K562 (cell line): ENCODE measurements around the gene CIB1. TPM values are rescaled to one million over a fixed set of nuclear protein-coding genes. Genes with fewer than 3 reads are reported as not detected.

Experiments used
- MTA1 ChIP-seq: fragments of 450-650 bp; IDR thresholded peaks from 2 replicates; pipeline ENCODE4 v1.6.1; 2017; ENCODE audit warnings: borderline replicate concordance
- NR2C1 ChIP-seq, 2 experiments: fragments of 450-650 bp; IDR thresholded peaks; 2 replicates each; pipeline ENCODE4 v1.6.1; 2017; ENCODE audit warnings: mild to moderate bottlenecking in 2 of 2, antibody characterized with exemption in 1 of 2, inconsistent platforms in 1 of 2, missing compliant biosample characterization in 1 of 2, missing genetic modification characterization in 1 of 2
- POLR2B ChIP-seq: fragments of 450-650 bp; IDR thresholded peaks from 2 replicates; pipeline ENCODE4 v1.6.1; 2018; ENCODE audit warnings: low read depth; ENCODE audit not compliant: partially characterized antibody
- RCOR1 ChIP-seq, 2 experiments: IDR thresholded peaks; 2 replicates each; pipeline ENCODE4 v1.6.1; 2012; ENCODE audit warnings: low read depth in 2 of 2, low read length in 2 of 2, borderline replicate concordance in 1 of 2, improper control_type of control experiment in 1 of 2
- SRSF3 ChIP-seq: fragments of 200-400 bp; formaldehyde crosslinking; IDR thresholded peaks from 2 replicates; pipeline ENCODE4 v1.6.1; 2016; ENCODE audit warnings: mild to moderate bottlenecking, low read length, moderate library complexity; ENCODE audit not compliant: insufficient read depth
- ZNF436 ChIP-seq: fragments of 250-450, 450-650 bp; sonication (Bioruptor Pico); formaldehyde crosslinking; IDR thresholded peaks from 2 replicates; pipeline ENCODE4 v1.7.0; 2020; ENCODE audit warnings: mild to moderate bottlenecking
- polyA plus RNA-seq, 8 experiments: library from polyadenylated mRNA; depleted of rRNA in 4 of 8; stranded (reverse) in 5 of 8; unstranded in 3 of 8; fragments of >200 nt; fragmentation: Nextera tagmentation in 2 of 8; fragmentation: Illumina TruSeq in 1 of 8; extraction: Ambion mirVana in 2 of 8; extraction: Trizol in 1 of 8; gene quantifications; 2 replicates each; pipeline versions ENCODE4 v1.2.1 to v1.2.3, GENCODE V29; 2011 to 2014; ENCODE audit warnings: inconsistent platforms in 1 of 8, missing spikeins in 1 of 8
- total RNA-seq, 7 experiments: library from RNA; depleted of rRNA in 6 of 7; stranded (reverse); fragments of >200 nt in 6 of 7; fragmentation: Illumina TruSeq in 2 of 7; extraction: Trizol in 2 of 7; gene quantifications; 2 replicates each; pipeline versions ENCODE4 v1.2.1 to v1.2.3, GENCODE V29; 2011 to 2021; ENCODE audit warnings: low replicate concordance in 1 of 7
- TF ChIP-seq, protein P1 (sequence below): sonication (generic); formaldehyde crosslinking; IDR thresholded peaks from 2 replicates; pipeline ENCODE4 v1.8.1; 2023; ENCODE audit warnings: mild to moderate bottlenecking, missing genetic modification reagents
- TF ChIP-seq, protein P2 (sequence below): fragments of 250-450 bp; sonication (Bioruptor Pico); IDR thresholded peaks from 2 replicates; pipeline ENCODE4 v1.5.1; 2021; ENCODE audit warnings: mild to moderate bottlenecking

Gene CIB1
- total and polyA plus RNA-seq, 9 of the 15 experiments (the other 6 are each of a cell fraction or from before 2014, with no cell fraction given) = 14.9 to 136 (median 64.5) TPM

DNA sequence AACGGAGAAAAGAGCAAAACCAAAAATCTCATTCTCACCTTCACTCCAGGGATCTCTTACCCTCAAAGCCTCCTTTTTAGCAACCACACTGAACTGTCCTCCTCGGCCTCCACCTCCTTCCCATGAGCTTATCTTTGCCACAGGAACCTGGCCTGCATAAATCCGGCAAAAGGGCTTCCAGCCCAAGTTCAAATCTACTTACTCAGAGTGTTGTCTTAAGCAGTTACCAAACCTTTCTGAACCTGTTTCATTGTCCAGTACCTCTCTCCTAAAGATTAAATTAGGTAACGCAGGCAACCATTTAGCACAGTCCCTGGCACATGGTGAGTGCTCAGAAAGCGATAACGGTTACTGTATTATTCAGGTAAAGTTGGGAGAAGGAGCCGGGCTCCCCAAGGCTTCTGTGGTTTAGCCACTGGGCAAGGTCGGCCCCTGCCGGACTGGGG, 777 bp downstream of the CIB1 start (continued):
- TF ChIP-seq, protein P1, sequence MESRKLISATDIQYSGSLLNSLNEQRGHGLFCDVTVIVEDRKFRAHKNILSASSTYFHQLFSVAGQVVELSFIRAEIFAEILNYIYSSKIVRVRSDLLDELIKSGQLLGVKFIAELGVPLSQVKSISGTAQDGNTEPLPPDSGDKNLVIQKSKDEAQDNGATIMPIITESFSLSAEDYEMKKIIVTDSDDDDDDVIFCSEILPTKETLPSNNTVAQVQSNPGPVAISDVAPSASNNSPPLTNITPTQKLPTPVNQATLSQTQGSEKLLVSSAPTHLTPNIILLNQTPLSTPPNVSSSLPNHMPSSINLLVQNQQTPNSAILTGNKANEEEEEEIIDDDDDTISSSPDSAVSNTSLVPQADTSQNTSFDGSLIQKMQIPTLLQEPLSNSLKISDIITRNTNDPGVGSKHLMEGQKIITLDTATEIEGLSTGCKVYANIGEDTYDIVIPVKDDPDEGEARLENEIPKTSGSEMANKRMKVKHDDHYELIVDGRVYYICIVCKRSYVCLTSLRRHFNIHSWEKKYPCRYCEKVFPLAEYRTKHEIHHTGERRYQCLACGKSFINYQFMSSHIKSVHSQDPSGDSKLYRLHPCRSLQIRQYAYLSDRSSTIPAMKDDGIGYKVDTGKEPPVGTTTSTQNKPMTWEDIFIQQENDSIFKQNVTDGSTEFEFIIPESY (CRISPR knock-in tag) = no peak
- TF ChIP-seq ZNF436 (no peak), SRSF3 (no peak), NR2C1 (IDR thresholded peaks at IDR 0.05) (peak; percentile 66; the same call in 1 of the 2 replicates), NR2C1 (tag; IDR thresholded peaks at IDR 0.05) (no peak), POLR2B (no peak), MTA1 (no peak), RCOR1 (IDR thresholded peaks at IDR 0.05; ENCODE audit: borderline replicate concordance in 1 of 2, low read depth in 2 of 2, low read length in 2 of 2) (no peak)
- TF ChIP-seq, protein P2, sequence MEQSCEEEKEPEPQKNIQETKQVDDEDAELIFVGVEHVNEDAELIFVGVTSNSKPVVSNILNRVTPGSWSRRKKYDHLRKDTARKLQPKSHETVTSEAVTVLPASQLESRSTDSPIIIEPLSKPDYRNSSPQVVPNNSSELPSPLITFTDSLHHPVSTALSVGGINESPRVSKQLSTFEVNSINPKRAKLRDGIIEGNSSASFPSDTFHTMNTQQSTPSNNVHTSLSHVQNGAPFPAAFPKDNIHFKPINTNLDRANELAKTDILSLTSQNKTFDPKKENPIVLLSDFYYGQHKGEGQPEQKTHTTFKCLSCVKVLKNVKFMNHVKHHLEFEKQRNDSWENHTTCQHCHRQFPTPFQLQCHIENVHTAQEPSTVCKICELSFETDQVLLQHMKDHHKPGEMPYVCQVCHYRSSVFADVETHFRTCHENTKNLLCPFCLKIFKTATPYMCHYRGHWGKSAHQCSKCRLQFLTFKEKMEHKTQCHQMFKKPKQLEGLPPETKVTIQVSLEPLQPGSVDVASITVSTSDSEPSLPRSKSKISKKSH (CRISPR knock-in tag) = no peak
